ENCODE data around the gene SETX.

The SETX gene

GRCh38 chr9:132266017-132266416 is 88.8 kb downstream of the SETX start:
- no peak for TF ChIP-seq CTCF (IDR thresholded peaks at IDR 0.05; ENCODE audit: low read depth, low read length, missing control alignments)
- H3K4me3 ChIP-seq (ENCODE audit: low read depth, low read length): no peak overlapping the region
- DNase-seq (ENCODE audit: low read depth): no peak
- in situ Hi-C loops (cut with HindIII; ENCODE audit: low sequenced_read_pairs): no loop called here

- no peak for DNase-seq (ENCODE audit: low read depth)
- H3K4me3 ChIP-seq (ENCODE audit: low read depth, low read length): no peak overlapping the region
- in situ Hi-C loops (cut with HindIII; ENCODE audit: low sequenced_read_pairs): no loop called here
- TF ChIP-seq CTCF (IDR thresholded peaks at IDR 0.05; ENCODE audit: low read depth, low read length, missing control alignments): no peak
These were observed 93.9 kb downstream of the SETX start for GRCh38 chr9:132260846-132261245.

- TF ChIP-seq CTCF (IDR thresholded peaks at IDR 0.05; ENCODE audit: low read depth, low read length, missing control alignments): no peak
- in situ Hi-C loops (cut with HindIII; ENCODE audit: low sequenced_read_pairs): no loop called here
- H3K4me3 ChIP-seq (ENCODE audit: low read depth, low read length): no peak overlapping the region
- no peak for DNase-seq (ENCODE audit: low read depth)
These were observed 104.2 kb downstream of the SETX start for GRCh38 chr9:132250324-132251262.

- in situ Hi-C loops (cut with HindIII; ENCODE audit: low sequenced_read_pairs): no loop called here
These were observed 105.1 kb downstream of the SETX start for GRCh38 chr9:132249690-132250089.

GRCh38 chr9:132249123-132249522 is 105.7 kb downstream of the SETX start:
- in situ Hi-C loops (cut with HindIII; ENCODE audit: low sequenced_read_pairs): no loop called here
- no peak for DNase-seq (ENCODE audit: low read depth)
- no peak overlapping the region for H3K4me3 ChIP-seq (ENCODE audit: low read depth, low read length)

More at GRCh38 chr9:132249690-132250089, 105.1 kb downstream of the SETX start:
- H3K4me3 ChIP-seq (ENCODE audit: low read depth, low read length): no peak overlapping the region
- no peak for DNase-seq (ENCODE audit: low read depth)
- TF ChIP-seq CTCF (IDR thresholded peaks at IDR 0.05; ENCODE audit: low read depth, low read length, missing control alignments): no peak

GRCh38 chr9:132247942-132248341 is 106.8 kb downstream of the SETX start:
- no peak overlapping the region for H3K4me3 ChIP-seq (ENCODE audit: low read depth, low read length)
- in situ Hi-C loops (cut with HindIII; ENCODE audit: low sequenced_read_pairs): no loop called here
- TF ChIP-seq CTCF (IDR thresholded peaks at IDR 0.05; ENCODE audit: low read depth, low read length, missing control alignments): no peak
- DNase-seq (ENCODE audit: low read depth): no peak

More at GRCh38 chr9:132249123-132249522, 105.7 kb downstream of the SETX start:
- TF ChIP-seq CTCF (IDR thresholded peaks at IDR 0.05; ENCODE audit: low read depth, low read length, missing control alignments): no peak
